ENCODE measurements around the gene ATP8A2. TPM values are rescaled to one million over a fixed set of nuclear protein-coding genes. Genes with fewer than 3 reads are reported as not detected.
"Not testable (repeated sequence)": the region's sequence is repeated elsewhere in the genome, so short reads cannot be mapped to it uniquely, and the experiment has no call there.

ATP8A2 gene
- total and polyA plus RNA-seq, 4 donors = 0.01 to 0.08 (median 0.05) TPM; not detected in 1

- not testable (repeated sequence) for H3K4me3 ChIP-seq (ENCODE audit: low read depth in 1 of 3, low read length in 3 of 3); DNase-seq (ENCODE audit: low spot score); H3K9me3 ChIP-seq (ENCODE audit: control insufficient read depth in 4 of 4, low read length in 3 of 4); H3K36me3 ChIP-seq (ENCODE audit: control insufficient read depth in 4 of 4, insufficient read depth in 3 of 4, low read depth in 1 of 4, low read length in 3 of 4); H3K4me1 ChIP-seq (ENCODE audit: control insufficient read depth in 4 of 4, insufficient read depth in 4 of 4, low read length in 3 of 4); H3K9ac ChIP-seq (ENCODE audit: low read depth in 1 of 2, low read length in 2 of 2); H3K27ac ChIP-seq (ENCODE audit: low read depth in 1 of 2, low read length in 2 of 2)
- 67% methylated on average over 8 of the region's 8 CpGs for WGBS
- H3K27me3 ChIP-seq (ENCODE audit: control insufficient read depth in 4 of 4, insufficient read depth in 4 of 4, low read length in 3 of 4) = peaks cover 0 to 11% (median 3%) of the 10 kb centered on the region in 4 donors
Observed at GRCh38 chr13:25572171-25572570, 200.4 kb downstream of the ATP8A2 start.

- Histone ChIP-seq H3K9me3 (ENCODE audit: control insufficient read depth in 4 of 4, low read length in 3 of 4) (no peaks in the 10 kb centered on the region), H3K4me3 (ENCODE audit: low read depth in 1 of 3, low read length in 3 of 3) (no peak overlapping the region), H3K9ac (ENCODE audit: low read depth in 1 of 2, low read length in 2 of 2) (no peak overlapping the region), H3K36me3 (ENCODE audit: control insufficient read depth in 4 of 4, insufficient read depth in 3 of 4, low read depth in 1 of 4, low read length in 3 of 4) (no peaks in the 10 kb centered on the region), H3K4me1 (ENCODE audit: control insufficient read depth in 4 of 4, insufficient read depth in 4 of 4, low read length in 3 of 4) (no peaks in the 10 kb centered on the region), H3K27ac (ENCODE audit: low read depth in 1 of 2, low read length in 2 of 2) (no peak overlapping the region), H3K27me3 (ENCODE audit: control insufficient read depth in 4 of 4, insufficient read depth in 4 of 4, low read length in 3 of 4) (peaks cover 0 to 11% (median 5%) of the 10 kb centered on the region in 4 donors)
- 22% methylated on average over 8 of the region's 8 CpGs for WGBS
- DNase-seq (ENCODE audit: low spot score) = peak; percentile 74
- TF ChIP-seq HNF4G (IDR thresholded peaks at IDR 0.05) = no peak
- no peak for TF ChIP-seq HNF4A (conservative IDR thresholded peaks at IDR 0.05)
- TF ChIP-seq NR2F2 (IDR thresholded peaks at IDR 0.05) = no peak
- TF ChIP-seq ZBTB33 (IDR thresholded peaks at IDR 0.05) = no peak
- no peak for TF ChIP-seq RXRA (IDR thresholded peaks at IDR 0.05)
- no peak for TF ChIP-seq GABPA (IDR thresholded peaks at IDR 0.05 in 1 of 2, conservative IDR thresholded peaks at IDR 0.05 in 1 of 2)
- no peak for TF ChIP-seq TAF1 (conservative IDR thresholded peaks at IDR 0.05)
- no peak for TF ChIP-seq ATF3 (IDR thresholded peaks at IDR 0.05)
- no peak for TF ChIP-seq EGR1 (IDR thresholded peaks at IDR 0.05; ENCODE audit: low read depth in 2 of 2)
- TF ChIP-seq SP1 (IDR thresholded peaks at IDR 0.05) = no peak
- TF ChIP-seq RAD21 (IDR thresholded peaks at IDR 0.05) = peak; percentile 95 to 97
- TF ChIP-seq JUND (IDR thresholded peaks at IDR 0.05) = no peak
- TF ChIP-seq FOXA1 (IDR thresholded peaks at IDR 0.05) = no peak
- peak; percentile 83 for TF ChIP-seq CTCF (IDR thresholded peaks at IDR 0.05; ENCODE audit: low read depth, low read length, missing input control)
Observed at GRCh38 chr13:25574437-25575411, 202.9 kb downstream of the ATP8A2 start.

All from liver (tissue), 9 donors.